HG02588 (cell line): ENCODE data around the gene SMCO4.

Experiments
- ATAC-seq: cut with Tn5 transposase; IDR thresholded peaks from one replicate; pipeline ENCODE4 v1.9.1; 2021; ENCODE audit warnings: mild to moderate bottlenecking, moderate library complexity; ENCODE audit not compliant: unreplicated experiment

The SMCO4 gene

DNA sequence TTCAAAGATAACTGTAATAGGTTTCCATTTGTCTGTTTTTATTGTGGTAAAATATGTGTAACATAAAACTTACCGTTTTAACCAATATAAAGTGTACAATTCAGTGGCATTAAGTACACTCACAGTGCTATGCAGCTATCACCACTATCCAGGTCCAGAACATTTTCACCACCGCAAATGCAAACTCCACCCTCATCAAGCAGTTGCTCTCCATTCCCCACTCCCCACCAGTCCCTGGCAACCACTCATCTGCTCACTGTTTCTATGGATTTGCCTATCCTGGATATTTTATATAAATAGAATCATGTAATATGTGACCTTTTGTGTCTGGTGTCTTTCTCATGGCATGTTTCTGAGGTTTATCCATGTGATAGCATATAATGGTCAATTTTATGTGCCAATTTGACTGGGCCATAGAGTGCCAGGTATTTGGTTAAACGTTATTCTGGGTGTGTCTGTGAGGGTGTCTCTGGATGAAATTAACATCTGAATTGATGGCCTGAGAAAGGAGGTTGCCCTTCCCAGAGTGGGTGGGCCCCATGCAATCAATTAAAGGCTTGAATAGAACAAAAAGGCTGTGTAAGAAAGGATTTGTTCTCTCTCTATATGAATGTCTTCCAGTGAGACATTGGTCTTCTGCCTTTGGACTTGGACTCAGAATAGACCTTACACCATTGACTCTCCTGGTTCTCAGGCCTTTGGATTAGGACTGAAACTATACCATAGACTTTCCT lies 17.2 kb upstream of the SMCO4 start:
- ATAC-seq = no peak

GRCh38 chr11:93559681-93560080 lies 16.5 kb upstream of the SMCO4 start:
- ATAC-seq = no peak

DNA sequence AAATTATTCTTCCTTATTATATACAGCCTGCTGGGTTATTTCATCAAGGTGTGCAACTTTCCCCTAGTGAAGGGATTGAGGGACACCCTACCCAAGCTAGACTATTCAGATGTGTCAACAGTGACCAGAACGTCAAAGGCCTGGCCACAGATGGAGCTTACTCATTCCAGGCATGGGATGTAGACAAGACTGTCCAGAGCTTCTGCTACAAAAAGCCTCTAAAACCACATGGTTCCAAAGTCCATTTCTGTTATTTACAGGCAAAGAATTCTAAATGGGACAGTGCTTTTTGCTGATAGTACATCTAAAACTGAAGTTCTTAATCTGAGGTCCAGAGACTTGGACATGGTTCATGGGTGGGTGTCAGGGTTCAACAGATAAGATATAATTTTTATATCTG lies 9.7 kb upstream of the SMCO4 start:
- ATAC-seq = no peak

- no peak for ATAC-seq
Observed at GRCh38 chr11:93549976-93550375, 6.8 kb upstream of the SMCO4 start.

DNA sequence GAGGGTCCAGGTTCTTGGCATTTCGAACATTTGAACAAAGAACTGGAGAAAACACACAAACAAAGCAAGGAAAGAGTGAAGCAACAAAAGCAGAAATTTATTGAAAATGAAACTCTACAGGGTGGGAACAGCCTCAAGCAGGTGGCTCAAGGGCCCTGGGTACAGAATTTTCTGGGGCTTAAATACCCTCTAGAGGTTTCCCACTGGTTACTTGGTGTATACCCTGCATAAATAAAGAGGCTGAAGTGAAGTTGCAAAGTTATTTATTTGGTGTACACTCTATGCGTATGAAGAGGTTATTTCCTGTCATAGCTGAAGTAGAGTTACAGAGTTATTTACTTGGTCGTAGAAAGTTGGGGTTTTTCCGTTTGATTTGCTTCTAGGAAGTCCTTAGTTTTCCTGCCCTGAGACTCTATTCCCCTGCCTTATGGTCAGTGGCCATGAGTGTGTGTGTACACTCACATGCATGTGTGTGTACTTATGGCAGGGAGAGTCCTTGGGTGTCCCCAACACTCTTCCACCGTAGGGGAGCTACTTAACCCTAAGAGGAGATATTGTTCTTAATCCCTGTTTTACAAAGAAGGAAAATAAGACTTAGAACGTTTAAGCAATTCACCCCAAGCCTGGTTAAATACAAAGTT lies 5.6 kb upstream of the SMCO4 start:
- ATAC-seq = no peak

GRCh38 chr11:93547773-93548172 lies 4.6 kb upstream of the SMCO4 start:
- no peak for ATAC-seq

DNA sequence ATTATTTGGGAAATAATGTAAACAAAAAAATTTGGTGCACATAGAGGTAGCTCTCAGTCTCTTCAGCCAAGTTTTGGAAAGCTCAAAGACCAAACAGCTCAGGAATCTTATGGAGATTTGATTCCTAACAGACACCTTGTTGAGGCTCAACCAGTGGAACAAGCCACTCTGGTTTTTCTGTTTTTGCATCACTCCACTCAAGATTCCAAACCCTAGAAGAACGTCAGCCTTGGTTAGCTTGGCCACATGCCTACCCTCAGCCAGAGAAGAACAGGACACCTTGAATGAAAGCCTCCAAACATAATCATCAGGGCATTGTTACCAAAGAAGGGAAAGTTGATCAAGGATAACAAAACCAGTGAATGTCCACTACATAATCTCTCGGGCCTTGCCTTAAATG lies 3.8 kb upstream of the SMCO4 start:
- ATAC-seq = no peak

GRCh38 chr11:93545566-93545965 lies 2.4 kb upstream of the SMCO4 start:
- ATAC-seq = no peak

DNA sequence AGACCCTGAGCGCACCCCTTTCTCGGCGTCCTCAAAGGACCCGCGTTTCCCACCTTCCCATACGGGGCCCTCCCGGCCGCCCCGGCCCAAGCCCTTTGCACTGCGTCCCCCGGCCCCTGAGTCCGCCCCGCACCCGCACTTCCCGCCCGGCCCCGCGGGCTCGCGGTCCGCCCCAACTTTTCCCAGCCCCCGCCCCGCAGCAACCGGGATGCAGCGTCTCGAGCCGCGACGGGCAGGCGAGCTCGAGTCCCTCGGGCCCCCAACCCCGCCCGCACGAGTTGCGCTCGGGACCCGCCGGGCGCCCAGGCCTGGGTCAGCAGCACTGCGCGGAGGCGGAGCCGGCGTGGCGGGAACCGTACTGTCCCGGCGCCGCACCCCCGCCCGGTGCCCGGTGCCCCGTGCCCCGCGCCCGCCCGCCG lies 371 bp downstream of the SMCO4 start:
- ATAC-seq = peak; percentile 53

GRCh38 chr11:93541884-93542810 lies 1.0 kb downstream of the SMCO4 start:
- peak; percentile 46 for ATAC-seq

DNA sequence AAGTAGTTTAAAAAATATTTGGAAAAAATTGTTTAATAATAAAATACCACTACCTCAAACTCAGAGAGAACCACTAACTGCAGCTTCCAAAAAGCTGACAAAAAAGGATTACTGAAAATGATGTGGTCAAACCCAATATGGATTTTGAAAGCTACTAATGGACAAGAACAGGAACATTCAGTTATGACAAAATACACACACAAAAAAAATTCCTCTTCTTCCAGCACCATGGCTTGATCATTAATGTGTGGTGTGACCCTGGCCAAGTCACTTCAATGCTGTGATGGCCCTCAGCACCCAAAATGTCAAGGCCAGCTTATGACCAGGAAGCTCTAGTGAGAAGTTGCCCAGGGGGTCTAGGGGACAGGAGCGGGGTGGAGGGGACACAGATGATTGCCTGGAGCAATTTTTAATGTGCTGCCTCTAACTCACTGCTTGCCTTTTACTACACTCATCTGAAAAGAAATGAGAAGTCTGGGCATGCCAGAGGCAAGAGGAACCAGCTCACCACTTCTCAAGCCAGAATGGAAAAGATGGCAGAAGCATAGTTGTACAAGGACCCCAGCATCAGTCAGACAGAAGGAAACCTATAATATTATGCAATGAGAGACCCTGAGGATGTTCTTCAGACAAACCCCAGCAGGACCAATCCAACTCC lies 2.2 kb downstream of the SMCO4 start:
- ATAC-seq = no peak

GRCh38 chr11:93540337-93540736 lies 2.9 kb downstream of the SMCO4 start:
- no peak for ATAC-seq

DNA sequence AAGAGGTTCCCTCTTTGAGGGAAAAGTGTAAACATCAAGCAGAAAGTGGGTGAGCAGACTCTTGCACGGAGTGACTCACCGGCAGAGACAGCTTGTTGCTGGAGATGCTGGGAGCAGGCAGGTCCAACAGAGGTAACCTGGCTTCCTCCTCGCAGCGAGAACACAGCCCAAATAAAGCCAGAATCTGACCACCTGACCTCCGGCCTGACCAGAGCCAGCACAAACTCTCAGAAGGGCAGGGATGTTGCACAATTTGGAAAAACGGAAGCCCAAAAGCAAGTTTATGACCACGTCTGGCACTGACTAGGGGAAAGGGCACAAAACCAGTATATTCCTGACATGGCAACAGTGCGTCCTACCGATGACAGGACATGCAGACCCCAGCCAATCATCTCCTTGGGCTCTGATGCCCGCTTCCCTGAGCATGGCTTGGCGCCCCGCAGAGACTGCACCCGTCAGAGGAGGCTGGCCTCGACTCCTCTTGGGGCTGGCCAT lies 5.4 kb downstream of the SMCO4 start:
- no peak for ATAC-seq

DNA sequence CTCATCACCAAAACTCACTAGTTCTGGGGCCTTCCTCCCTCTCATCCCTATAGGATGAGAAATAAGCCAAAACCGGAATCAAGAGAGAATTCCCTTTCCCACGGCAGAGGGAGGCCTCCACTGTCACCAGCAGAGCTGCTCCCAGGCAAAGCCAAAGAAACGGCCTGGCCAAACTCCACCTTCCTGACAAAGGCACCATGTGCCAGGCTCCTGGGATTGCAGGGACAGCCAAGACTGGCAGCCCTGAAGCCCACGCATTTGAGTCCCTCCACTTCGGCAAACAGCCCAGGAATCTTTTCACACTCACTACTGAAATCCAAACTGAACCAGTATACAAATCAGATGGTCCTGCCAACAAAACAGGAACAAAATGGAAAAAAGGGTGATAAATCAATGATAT lies 6.1 kb downstream of the SMCO4 start:
- ATAC-seq = no peak

GRCh38 chr11:93536101-93536861 lies 6.9 kb downstream of the SMCO4 start:
- no peak for ATAC-seq

DNA sequence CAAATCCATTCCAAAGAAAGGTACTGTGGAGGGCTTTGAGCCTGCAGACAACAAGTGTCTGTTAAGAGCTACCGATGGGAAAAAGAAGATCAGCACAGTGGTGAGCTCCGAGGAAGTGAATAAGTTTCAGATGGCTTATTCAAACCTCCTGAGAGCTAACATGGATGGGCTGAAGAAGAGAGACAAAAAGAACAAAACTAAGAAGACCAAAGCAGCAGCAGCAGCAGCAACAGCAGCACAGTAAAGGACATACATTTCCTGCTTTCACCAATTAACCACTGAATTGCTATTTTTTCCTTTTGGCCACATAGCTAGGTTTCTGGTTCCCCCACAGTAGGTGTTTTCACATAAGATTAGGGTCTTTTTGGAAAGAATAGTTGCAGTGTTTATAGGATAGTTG lies 7.6 kb downstream of the SMCO4 start:
- ATAC-seq = peak; percentile 46

GRCh38 chr11:93532806-93533205 lies 10.4 kb downstream of the SMCO4 start:
- no peak for ATAC-seq

DNA sequence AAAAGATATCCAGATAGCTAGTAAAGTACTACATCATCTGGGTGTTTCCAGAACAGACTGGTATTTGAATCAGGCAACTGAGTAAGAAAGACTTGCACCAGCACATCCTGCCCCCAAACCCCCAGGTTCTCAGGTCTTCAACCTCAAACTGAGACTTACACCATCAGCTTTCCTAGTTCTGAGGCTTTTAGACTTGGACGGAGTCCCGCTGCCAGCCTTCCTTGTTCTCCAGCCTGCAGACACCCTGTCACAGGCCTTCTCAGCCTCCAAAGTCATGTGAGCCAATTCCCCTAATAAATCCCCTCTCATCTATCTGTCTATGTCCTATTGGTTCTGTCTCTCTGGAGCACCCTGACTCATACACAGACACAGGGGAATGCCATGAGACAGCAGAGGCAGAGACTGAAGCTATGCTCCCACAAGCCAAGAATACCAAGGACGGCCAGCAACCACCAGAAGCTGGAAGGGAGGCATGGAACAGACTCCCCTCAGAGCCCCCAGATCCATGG lies 10.9 kb downstream of the SMCO4 start:
- ATAC-seq = no peak

DNA sequence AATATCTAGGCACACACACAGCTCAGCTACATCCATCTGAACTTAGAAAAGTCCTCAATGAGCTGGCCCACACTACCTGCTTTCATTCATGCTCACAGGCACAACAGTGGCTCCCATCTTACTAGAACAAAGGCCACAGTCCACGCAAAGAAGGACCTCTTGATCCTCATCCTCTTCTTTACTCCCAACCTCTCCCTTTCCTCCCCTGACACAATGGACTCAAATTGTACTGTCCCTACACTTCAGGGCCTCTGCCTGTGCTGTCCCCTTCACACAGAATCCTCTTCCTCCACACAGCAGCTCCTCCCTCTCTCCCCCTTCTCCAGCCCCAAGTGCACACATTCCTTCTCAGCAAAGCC lies 12.7 kb downstream of the SMCO4 start:
- no peak for ATAC-seq
